PFSK-1 (cell line): Measurements from ENCODE around the gene AIF1L.

Source experiments
- FOXP2 ChIP-seq: optimal IDR thresholded peaks from 2 replicates; pipeline ENCODE3; 2011; ENCODE audit warnings: borderline replicate concordance, control low read depth, inconsistent platforms; ENCODE audit not compliant: insufficient read depth; ENCODE audit errors: extremely low read length, extremely low read depth
- POLR2AphosphoS5 ChIP-seq: IDR thresholded peaks from 2 replicates; pipeline ENCODE4 v1.6.1; 2012; ENCODE audit warnings: low read depth, mild to moderate bottlenecking, control low read depth, low read length, moderate library complexity
- REST ChIP-seq, 2 experiments: IDR thresholded peaks; 2 replicates each; pipeline versions ENCODE4 v1.6.1 to v1.8.0; 2011 to 2012; ENCODE audit warnings: low read depth in 2 of 2, low read length in 2 of 2, control low read depth in 1 of 2, inconsistent platforms in 1 of 2, mild to moderate bottlenecking in 1 of 2, moderate library complexity in 1 of 2; ENCODE audit not compliant: insufficient read depth in 1 of 2
- SIN3A ChIP-seq: IDR thresholded peaks from 2 replicates; pipeline ENCODE4 v1.6.1; 2012; ENCODE audit warnings: mild to moderate bottlenecking, low read length, moderate library complexity, borderline replicate concordance; ENCODE audit not compliant: insufficient read depth
- TAF1 ChIP-seq: IDR thresholded peaks from 2 replicates; pipeline ENCODE4 v1.6.1; 2012; ENCODE audit warnings: low read length, control low read depth, borderline replicate concordance; ENCODE audit not compliant: insufficient read depth

Gene AIF1L

GRCh38 chr9:131092030-131092429 is 4.3 kb upstream of the AIF1L start:
- TF ChIP-seq TAF1, result no peak
- TF ChIP-seq POLR2AphosphoS5, result no peak
- no peak for TF ChIP-seq FOXP2
- TF ChIP-seq REST (IDR thresholded peaks at IDR 0.05; ENCODE audit: insufficient read depth in 1 of 2, low read depth in 2 of 2, low read length in 2 of 2), result no peak
- no peak for TF ChIP-seq SIN3A

- TF ChIP-seq REST (IDR thresholded peaks at IDR 0.05; ENCODE audit: insufficient read depth in 1 of 2, low read depth in 2 of 2, low read length in 2 of 2), result no peak
- no peak for TF ChIP-seq FOXP2
These were observed 3.5 kb upstream of the AIF1L start for GRCh38 chr9:131092548-131093440.

GRCh38 chr9:131094015-131094414 is 2.3 kb upstream of the AIF1L start:
- TF ChIP-seq TAF1, result no peak
- TF ChIP-seq SIN3A, result no peak
- TF ChIP-seq POLR2AphosphoS5, result no peak
- no peak for TF ChIP-seq FOXP2
- no peak for TF ChIP-seq REST (IDR thresholded peaks at IDR 0.05; ENCODE audit: insufficient read depth in 1 of 2, low read depth in 2 of 2, low read length in 2 of 2)

- TF ChIP-seq REST (IDR thresholded peaks at IDR 0.05; ENCODE audit: insufficient read depth in 1 of 2, low read depth in 2 of 2, low read length in 2 of 2) (no peak), POLR2AphosphoS5 (no peak), TAF1 (no peak), FOXP2 (no peak), SIN3A (no peak)
These were observed 1.7 kb upstream of the AIF1L start for GRCh38 chr9:131094622-131095021.
